B cell (primary cell): ENCODE measurements around the gene PLAU.

Experiments
- CTCF ChIP-seq: fragments of 200-600 bp; IDR thresholded peaks from one replicate; pipeline ENCODE4 v1.8.0; 2022; ENCODE audit warnings: antibody characterized with exemption, mild to moderate bottlenecking
- EZH2 ChIP-seq: IDR thresholded peaks from 2 replicates; pipeline ENCODE4 v1.6.1; 2012; ENCODE audit warnings: borderline replicate concordance, low read depth, mild to moderate bottlenecking, moderate library complexity, low read length; ENCODE audit not compliant: insufficient read depth, poor library complexity, severe bottlenecking

- TF ChIP-seq CTCF (no peak), EZH2 (no peak)
These were observed 35.6 kb downstream of the PLAU start for GRCh38 chr10:73946253-73947145.
